Astrocyte (in vitro differentiated cells and primary cell): ENCODE results near the gene CHAT.

Experiments
- CTCF ChIP-seq: IDR thresholded peaks from 2 replicates; pipeline ENCODE4 v1.5.1; 2011; ENCODE audit warnings: low read depth, mild to moderate bottlenecking, inconsistent platforms, low read length, moderate library complexity; ENCODE audit not compliant: insufficient read depth
- EZH2 ChIP-seq: IDR thresholded peaks from 2 replicates; pipeline ENCODE4 v1.6.1; 2012; ENCODE audit warnings: mild to moderate bottlenecking, low read length, inconsistent platforms; ENCODE audit not compliant: insufficient read depth

- no peak for TF ChIP-seq CTCF
- TF ChIP-seq EZH2 = no peak
Measured at GRCh38 chr10:49597426-49598163, 16.2 kb upstream of the CHAT start.
